Epithelial cell of esophagus (primary cell): ENCODE data around the gene TRMT61B.

Source experiments
- DNase-seq: peaks from one replicate; pipeline ENCODE4 v3.0.0; 2010; ENCODE audit warnings: low read depth
- H3K4me3 ChIP-seq: 2 replicates; pipeline ENCODE4 v1.5.1; 2011; ENCODE audit warnings: mild to moderate bottlenecking, low read length, control low read depth
- TF ChIP-seq, protein P1 (sequence below): IDR thresholded peaks from 2 replicates; pipeline ENCODE4 v1.5.1; 2011; ENCODE audit warnings: low read depth, mild to moderate bottlenecking, low read length, control low read depth, inconsistent platforms; ENCODE audit not compliant: insufficient read depth; ENCODE audit errors: missing control alignments

TRMT61B gene

GRCh38 chr2:28905533-28905932 lies 35.4 kb upstream of the TRMT61B start:
- peak; percentile 23 for DNase-seq
- H3K4me3 ChIP-seq, result no peak overlapping the region
- TF ChIP-seq, protein P1, sequence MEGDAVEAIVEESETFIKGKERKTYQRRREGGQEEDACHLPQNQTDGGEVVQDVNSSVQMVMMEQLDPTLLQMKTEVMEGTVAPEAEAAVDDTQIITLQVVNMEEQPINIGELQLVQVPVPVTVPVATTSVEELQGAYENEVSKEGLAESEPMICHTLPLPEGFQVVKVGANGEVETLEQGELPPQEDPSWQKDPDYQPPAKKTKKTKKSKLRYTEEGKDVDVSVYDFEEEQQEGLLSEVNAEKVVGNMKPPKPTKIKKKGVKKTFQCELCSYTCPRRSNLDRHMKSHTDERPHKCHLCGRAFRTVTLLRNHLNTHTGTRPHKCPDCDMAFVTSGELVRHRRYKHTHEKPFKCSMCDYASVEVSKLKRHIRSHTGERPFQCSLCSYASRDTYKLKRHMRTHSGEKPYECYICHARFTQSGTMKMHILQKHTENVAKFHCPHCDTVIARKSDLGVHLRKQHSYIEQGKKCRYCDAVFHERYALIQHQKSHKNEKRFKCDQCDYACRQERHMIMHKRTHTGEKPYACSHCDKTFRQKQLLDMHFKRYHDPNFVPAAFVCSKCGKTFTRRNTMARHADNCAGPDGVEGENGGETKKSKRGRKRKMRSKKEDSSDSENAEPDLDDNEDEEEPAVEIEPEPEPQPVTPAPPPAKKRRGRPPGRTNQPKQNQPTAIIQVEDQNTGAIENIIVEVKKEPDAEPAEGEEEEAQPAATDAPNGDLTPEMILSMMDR, result no peak

GRCh38 chr2:28904802-28905457 lies 34.8 kb upstream of the TRMT61B start:
- no peak for DNase-seq
- TF ChIP-seq, protein P1, result no peak
- H3K4me3 ChIP-seq, result no peak overlapping the region

GRCh38 chr2:28904295-28904694 lies 34.2 kb upstream of the TRMT61B start:
- DNase-seq, result peak; percentile 62
- no peak overlapping the region for H3K4me3 ChIP-seq
- TF ChIP-seq, protein P1, result no peak

GRCh38 chr2:28902584-28902983 lies 32.5 kb upstream of the TRMT61B start:
- no peak for DNase-seq
- TF ChIP-seq, protein P1, result no peak
- no peak overlapping the region for H3K4me3 ChIP-seq

DNA sequence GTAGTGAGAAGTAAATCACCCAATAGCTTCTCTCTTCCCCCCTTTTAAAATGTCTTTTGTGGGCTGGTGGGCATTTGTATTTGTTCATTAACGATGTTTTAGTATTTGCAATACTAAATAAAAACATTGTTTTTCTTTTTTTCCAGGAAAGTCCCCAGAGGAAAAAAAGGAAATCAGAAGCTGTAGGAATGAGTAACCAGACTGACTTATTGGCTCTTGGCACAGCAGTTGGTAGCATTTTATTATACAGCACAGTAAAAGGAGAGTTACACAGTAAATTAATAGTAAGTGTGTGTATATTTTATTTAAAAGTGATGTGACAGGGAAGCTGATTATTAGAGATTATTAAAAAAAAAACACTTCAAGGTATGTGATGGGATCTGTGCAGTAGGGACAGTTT lies 31.7 kb upstream of the TRMT61B start:
- H3K4me3 ChIP-seq, result no peak overlapping the region
- DNase-seq, result no peak
- TF ChIP-seq, protein P1, result no peak

GRCh38 chr2:28901202-28901601 lies 31.1 kb upstream of the TRMT61B start:
- DNase-seq, result no peak
- TF ChIP-seq, protein P1, result no peak
- H3K4me3 ChIP-seq, result no peak overlapping the region

GRCh38 chr2:28898048-28898447 lies 27.9 kb upstream of the TRMT61B start:
- no peak overlapping the region for H3K4me3 ChIP-seq
- TF ChIP-seq, protein P1, result no peak

More at GRCh38 chr2:28898048-28898447, 27.9 kb upstream of the TRMT61B start:
- no peak for DNase-seq
